OCI-LY7 (cell line): ENCODE results near the gene SERPINE2. TPM values are rescaled to one million over a fixed set of nuclear protein-coding genes. Genes with fewer than 3 reads are reported as not detected.

Source experiments
- BruUV-seq: library from RNA; stranded (reverse); fragments of 400-500 nt; replicated peaks from 2 replicates; lab custom pipeline; 2021; lab: Mats Ljungman, UMichigan
- CTCF ChIA-PET: fragments of 300-600 bp; sonication (Branson Sonifier 250); formaldehyde crosslinking; loops from one replicate; lab custom pipeline; 2022; ENCODE audit warnings: antibody characterized with exemption; ENCODE audit not compliant: unreplicated experiment; lab: Charles Lee
- POLR2A ChIA-PET: fragments of 300-600 bp; sonication (Branson Sonifier 250); formaldehyde crosslinking; loops from one replicate; lab custom pipeline; 2022; ENCODE audit warnings: antibody characterized with exemption; lab: Charles Lee
- DNase-seq: peaks from one replicate; pipeline ENCODE4 v3.0.0-alpha.2; 2015; ENCODE audit warnings: low spot score
- H2AFZ ChIP-seq: fragments of 200-600 bp; sonication (generic), shearing (Covaris generic); 2 replicates; pipeline ENCODE4 v1.6.1; 2014; ENCODE audit warnings: mild to moderate bottlenecking, antibody characterized with exemption, low read length, moderate library complexity
- H3K27ac ChIP-seq: fragments of 200-600 bp; sonication (generic); 2 replicates; pipeline ENCODE4 v1.5.1; 2014; ENCODE audit warnings: mixed run types, low read depth, mild to moderate bottlenecking, moderate library complexity, low read length, inconsistent platforms; ENCODE audit not compliant: poor library complexity, severe bottlenecking
- H3K36me3 ChIP-seq: fragments of 200-600 bp; sonication (generic); 2 replicates; pipeline ENCODE4 v1.6.1; 2014; ENCODE audit warnings: mild to moderate bottlenecking, antibody characterized with exemption, low read length, moderate library complexity, mixed read lengths; ENCODE audit not compliant: insufficient read depth
- H3K4me1 ChIP-seq: fragments of 200-600 bp; sonication (generic); 2 replicates; pipeline ENCODE4 v1.5.1; 2014; ENCODE audit warnings: mild to moderate bottlenecking, low read length; ENCODE audit not compliant: insufficient read depth, poor library complexity, severe bottlenecking
- H3K4me2 ChIP-seq: fragments of 200-600 bp; sonication (generic); 2 replicates; pipeline ENCODE4 v1.6.1; 2014; ENCODE audit warnings: mild to moderate bottlenecking, low read length
- H3K4me3 ChIP-seq: fragments of 200-600 bp; sonication (generic); 2 replicates; pipeline ENCODE4 v1.5.1; 2014; ENCODE audit warnings: mild to moderate bottlenecking, low read depth, low read length; ENCODE audit not compliant: poor library complexity, severe bottlenecking
- H3K79me2 ChIP-seq: fragments of 200-600 bp; sonication (generic); 2 replicates; pipeline ENCODE4 v1.6.1; 2016; ENCODE audit warnings: low read depth, mild to moderate bottlenecking, low read length, moderate library complexity, mixed read lengths; ENCODE audit not compliant: insufficient read depth
- H3K9me2 ChIP-seq: fragments of 200-600 bp; sonication (generic); 2 replicates; pipeline ENCODE4 v1.6.1; 2016; ENCODE audit warnings: mild to moderate bottlenecking, low read length, mixed read lengths; ENCODE audit not compliant: insufficient read depth
- H3K9me3 ChIP-seq: fragments of 200-600 bp; sonication (generic); 2 replicates; pipeline ENCODE4 v1.6.1; 2014; ENCODE audit warnings: mild to moderate bottlenecking, mixed run types, low read length, mixed read lengths
- H4K20me1 ChIP-seq: fragments of 200-600 bp; sonication (generic); 2 replicates; pipeline ENCODE4 v1.6.1; 2014; ENCODE audit warnings: mild to moderate bottlenecking, antibody characterized with exemption, low read length, moderate library complexity, mixed read lengths; ENCODE audit not compliant: insufficient read depth
- EZH2phosphoT487 ChIP-seq: fragments of 200-600 bp; sonication (generic); IDR thresholded peaks from 2 replicates; pipeline ENCODE4 v1.6.1; 2018; ENCODE audit warnings: low read depth, borderline replicate concordance, mild to moderate bottlenecking, mixed run types, antibody characterized with exemption, low read length, moderate library complexity, mixed read lengths
- intact Hi-C: fragments of 100-400 bp; cut with micrococcal nuclease; formaldehyde crosslinking; loops from one replicate; pipeline ENCODE4 v1.10.0; 2022; ENCODE audit not compliant: unreplicated experiment
- total RNA-seq, 2 experiments: library from RNA; depleted of rRNA in 1 of 2; stranded (reverse); fragments of >200 nt in 1 of 2; shearing (Covaris generic) in 1 of 2; gene quantifications; 2 replicates each; pipeline ENCODE4 v1.2.3, GENCODE V29; 2014 to 2022
- TF ChIP-seq, protein P1 (sequence below): fragments of 200-600 bp; sonication (generic); conservative IDR thresholded peaks from 2 replicates; pipeline ENCODE4 v1.5.1; 2014; ENCODE audit warnings: mild to moderate bottlenecking, antibody characterized with exemption, low read length, moderate library complexity, mixed read lengths

Gene SERPINE2
- total RNA-seq, 2 experiments from 2014 or later: not detected

DNA sequence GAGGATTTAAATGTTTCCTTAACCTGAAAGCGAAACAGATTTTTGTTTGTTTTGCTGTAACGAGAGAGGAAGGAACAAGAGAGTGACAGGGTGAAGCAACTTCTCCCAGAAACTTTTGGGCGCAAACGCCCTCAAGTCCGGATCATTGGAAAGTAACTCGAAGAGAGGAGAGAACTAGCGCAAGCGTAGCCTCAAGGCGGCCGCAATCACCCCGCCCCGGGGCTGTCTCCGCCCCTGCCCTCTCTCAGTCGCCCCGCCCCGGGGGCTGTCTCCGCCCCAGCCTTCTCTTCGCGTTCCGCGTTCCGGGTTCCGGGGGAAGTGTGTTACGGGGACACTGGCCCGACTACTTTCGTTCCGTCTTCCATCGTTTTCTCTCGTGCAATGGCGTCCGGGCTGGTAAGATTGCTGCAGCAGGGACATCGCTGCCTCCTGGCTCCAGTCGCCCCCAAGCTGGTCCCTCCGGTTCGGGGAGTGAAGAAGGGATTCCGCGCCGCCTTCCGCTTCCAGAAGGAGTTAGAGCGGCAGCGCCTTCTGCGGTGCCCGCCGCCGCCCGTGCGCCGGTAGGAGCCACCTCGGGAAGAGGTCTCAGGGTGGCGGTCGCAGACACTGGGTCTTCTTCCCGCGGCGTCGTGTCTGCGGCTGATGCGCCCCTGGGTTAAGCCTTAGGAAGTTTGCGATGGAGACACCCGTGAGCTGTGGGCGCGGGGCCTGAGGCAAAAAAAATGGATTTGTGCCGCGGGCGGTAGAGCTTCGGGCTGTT is 81.8 kb downstream of the SERPINE2 start, which contains the start of gene MRPL44:
TSS of gene MRPL44 (plus strand) at position 372 of the 760 bp plus-strand sequence. CDS start at position 382, 10 bp downstream.
- H4K20me1 ChIP-seq: peaks cover 41% of the 10 kb centered on the region
- peaks cover 82% of the 10 kb centered on the region for H3K4me1 ChIP-seq
- TF ChIP-seq, protein P1, sequence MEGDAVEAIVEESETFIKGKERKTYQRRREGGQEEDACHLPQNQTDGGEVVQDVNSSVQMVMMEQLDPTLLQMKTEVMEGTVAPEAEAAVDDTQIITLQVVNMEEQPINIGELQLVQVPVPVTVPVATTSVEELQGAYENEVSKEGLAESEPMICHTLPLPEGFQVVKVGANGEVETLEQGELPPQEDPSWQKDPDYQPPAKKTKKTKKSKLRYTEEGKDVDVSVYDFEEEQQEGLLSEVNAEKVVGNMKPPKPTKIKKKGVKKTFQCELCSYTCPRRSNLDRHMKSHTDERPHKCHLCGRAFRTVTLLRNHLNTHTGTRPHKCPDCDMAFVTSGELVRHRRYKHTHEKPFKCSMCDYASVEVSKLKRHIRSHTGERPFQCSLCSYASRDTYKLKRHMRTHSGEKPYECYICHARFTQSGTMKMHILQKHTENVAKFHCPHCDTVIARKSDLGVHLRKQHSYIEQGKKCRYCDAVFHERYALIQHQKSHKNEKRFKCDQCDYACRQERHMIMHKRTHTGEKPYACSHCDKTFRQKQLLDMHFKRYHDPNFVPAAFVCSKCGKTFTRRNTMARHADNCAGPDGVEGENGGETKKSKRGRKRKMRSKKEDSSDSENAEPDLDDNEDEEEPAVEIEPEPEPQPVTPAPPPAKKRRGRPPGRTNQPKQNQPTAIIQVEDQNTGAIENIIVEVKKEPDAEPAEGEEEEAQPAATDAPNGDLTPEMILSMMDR: no peak
- no peak for TF ChIP-seq EZH2phosphoT487
- peaks cover 30% of the 10 kb centered on the region for H3K36me3 ChIP-seq
- intact Hi-C loops: loop anchor here (5.0 to 10.0 kb wide), 4 partner anchors 65 to 998 kb away; partner anchors contain the start of gene CUL3
- peak within 1 kb of the TSS; percentile 86 for H3K4me2 ChIP-seq
- ChIA-PET POLR2A (interaction anchor here (0.6 to 1.5 kb wide), 10 partner anchors 10 to 160 kb away, joined by 3 to 8 read pairs (median 4); no protein-coding TSS in a partner anchor), CTCF (no interaction called here)
- H3K27ac ChIP-seq: peak within 1 kb of the TSS; percentile 29
- no TSS peak for BruUV-seq
- H3K79me2 ChIP-seq: peaks cover 50% of the 10 kb centered on the region
- peak within 1 kb of the TSS; percentile 76; the same call in 1 of the 2 replicates for H2AFZ ChIP-seq
- H3K9me3 ChIP-seq: no peaks in the 10 kb centered on the region
- DNase-seq: peak; percentile 96
- no peaks in the 10 kb centered on the region for H3K9me2 ChIP-seq
- peak within 1 kb of the TSS; percentile 91 for H3K4me3 ChIP-seq

GRCh38 chr2:223956300-223956699 is 82.8 kb downstream of the SERPINE2 start:
- Histone ChIP-seq H3K4me3 (peak overlapping the region; percentile 91), H4K20me1 (peaks cover 31% of the 10 kb centered on the region), H2AFZ (peak overlapping the region; percentile 76; the same call in 1 of the 2 replicates), H3K36me3 (peaks cover 20% of the 10 kb centered on the region), H3K27ac (no peak overlapping the region), H3K9me2 (no peaks in the 10 kb centered on the region), H3K79me2 (peaks cover 40% of the 10 kb centered on the region), H3K4me1 (peaks cover 82% of the 10 kb centered on the region), H3K4me2 (peak overlapping the region; percentile 62), H3K9me3 (no peaks in the 10 kb centered on the region)
- no TSS peak for BruUV-seq
- POLR2A ChIA-PET: interaction anchor here (0.6 to 1.1 kb wide), 3 partner anchors 13 to 63 kb away, joined by 3 to 4 read pairs (median 4); no protein-coding TSS in a partner anchor
- intact Hi-C loops: loop anchor here (5.0 to 10.0 kb wide), 4 partner anchors 64 to 999 kb away; partner anchors contain the start of gene CUL3
- no peak for TF ChIP-seq EZH2phosphoT487
- TF ChIP-seq, protein P1: no peak
- DNase-seq: no peak
- CTCF ChIA-PET: no interaction called here
